ENCODE measurements around the gene PLCL2.

- TF ChIP-seq CHD2 (IDR thresholded peaks at IDR 0.05; ENCODE audit: borderline replicate concordance, low read depth, low read length) (no peak), JUNB (IDR thresholded peaks at IDR 0.05) (no peak), EGR1 (IDR thresholded peaks at IDR 0.05; ENCODE audit: borderline replicate concordance in 1 of 2, low read depth in 2 of 2, low read length in 2 of 2) (no peak), BCLAF1 (IDR thresholded peaks at IDR 0.05) (no peak), CTCF (IDR thresholded peaks at IDR 0.05 in 2 of 3, conservative IDR thresholded peaks at IDR 0.05 in 1 of 3; ENCODE audit: control insufficient read depth in 2 of 3, extremely low read depth in 1 of 3, insufficient read depth in 1 of 3, low read depth in 3 of 3, low read length in 3 of 3) (no peak), RFX5 (IDR thresholded peaks at IDR 0.05; ENCODE audit: low read depth, low read length) (no peak), NBN (IDR thresholded peaks at IDR 0.05) (no peak), HDAC2 (IDR thresholded peaks at IDR 0.05) (no peak)
- TF ChIP-seq, protein P1, sequence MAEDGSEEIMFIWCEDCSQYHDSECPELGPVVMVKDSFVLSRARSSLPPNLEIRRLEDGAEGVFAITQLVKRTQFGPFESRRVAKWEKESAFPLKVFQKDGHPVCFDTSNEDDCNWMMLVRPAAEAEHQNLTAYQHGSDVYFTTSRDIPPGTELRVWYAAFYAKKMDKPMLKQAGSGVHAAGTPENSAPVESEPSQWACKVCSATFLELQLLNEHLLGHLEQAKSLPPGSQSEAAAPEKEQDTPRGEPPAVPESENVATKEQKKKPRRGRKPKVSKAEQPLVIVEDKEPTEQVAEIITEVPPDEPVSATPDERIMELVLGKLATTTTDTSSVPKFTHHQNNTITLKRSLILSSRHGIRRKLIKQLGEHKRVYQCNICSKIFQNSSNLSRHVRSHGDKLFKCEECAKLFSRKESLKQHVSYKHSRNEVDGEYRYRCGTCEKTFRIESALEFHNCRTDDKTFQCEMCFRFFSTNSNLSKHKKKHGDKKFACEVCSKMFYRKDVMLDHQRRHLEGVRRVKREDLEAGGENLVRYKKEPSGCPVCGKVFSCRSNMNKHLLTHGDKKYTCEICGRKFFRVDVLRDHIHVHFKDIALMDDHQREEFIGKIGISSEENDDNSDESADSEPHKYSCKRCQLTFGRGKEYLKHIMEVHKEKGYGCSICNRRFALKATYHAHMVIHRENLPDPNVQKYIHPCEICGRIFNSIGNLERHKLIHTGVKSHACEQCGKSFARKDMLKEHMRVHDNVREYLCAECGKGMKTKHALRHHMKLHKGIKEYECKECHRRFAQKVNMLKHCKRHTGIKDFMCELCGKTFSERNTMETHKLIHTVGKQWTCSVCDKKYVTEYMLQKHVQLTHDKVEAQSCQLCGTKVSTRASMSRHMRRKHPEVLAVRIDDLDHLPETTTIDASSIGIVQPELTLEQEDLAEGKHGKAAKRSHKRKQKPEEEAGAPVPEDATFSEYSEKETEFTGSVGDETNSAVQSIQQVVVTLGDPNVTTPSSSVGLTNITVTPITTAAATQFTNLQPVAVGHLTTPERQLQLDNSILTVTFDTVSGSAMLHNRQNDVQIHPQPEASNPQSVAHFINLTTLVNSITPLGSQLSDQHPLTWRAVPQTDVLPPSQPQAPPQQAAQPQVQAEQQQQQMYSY (CRISPR knock-in tag; IDR thresholded peaks at IDR 0.05), result no peak
Measured at GRCh38 chr3:16883723-16884083, 1.1 kb upstream of the PLCL2 start.

Measured in GM12878 (cell line).